BJ (cell line): ENCODE measurements around the gene CACNA2D2. TPM values are rescaled to one million over a fixed set of nuclear protein-coding genes. Genes with fewer than 3 reads are reported as not detected.

ENCODE experiments used
- CTCF ChIA-PET: fragments of 350-600 bp; formaldehyde crosslinking; extraction: SDS; loops from one replicate; lab custom pipeline; 2021; ENCODE audit warnings: antibody characterized with exemption, inconsistent platforms; lab: Yijun Ruan, JAX
- POLR2A ChIA-PET: fragments of 300-600 bp; sonication (Branson Sonifier 250); formaldehyde crosslinking; extraction: SDS; loops from one replicate; lab custom pipeline; 2021; ENCODE audit warnings: antibody characterized with exemption; lab: Charles Lee
- DNase-seq: peaks from one replicate; pipeline ENCODE4 v3.0.0-alpha.2; 2011; ENCODE audit warnings: low read depth
- H3K27me3 ChIP-seq: 2 replicates; pipeline ENCODE4 v1.6.0; 2011; ENCODE audit warnings: low read length; ENCODE audit not compliant: control insufficient read depth, insufficient read depth
- H3K36me3 ChIP-seq: 2 replicates; pipeline ENCODE4 v1.5.1; 2011; ENCODE audit warnings: low read length; ENCODE audit not compliant: control insufficient read depth, insufficient read depth
- H3K4me3 ChIP-seq: 2 replicates; pipeline ENCODE4 v1.5.1; 2011; ENCODE audit warnings: low read depth, mild to moderate bottlenecking, control low read depth, low read length
- polyA plus RNA-seq: library from polyadenylated mRNA; depleted of rRNA; stranded (reverse); fragments of >200 nt; gene quantifications from 2 replicates; pipeline ENCODE4 v1.2.3, GENCODE V29; 2011
- TF ChIP-seq, protein P1 (sequence below): IDR thresholded peaks from 2 replicates; pipeline ENCODE4 v1.5.1; 2011; ENCODE audit warnings: low read depth, mild to moderate bottlenecking, control low read depth, inconsistent platforms, low read length, moderate library complexity; ENCODE audit not compliant: insufficient read depth

Gene CACNA2D2
- polyA plus RNA-seq, 1 experiment: 0.11 TPM

DNA sequence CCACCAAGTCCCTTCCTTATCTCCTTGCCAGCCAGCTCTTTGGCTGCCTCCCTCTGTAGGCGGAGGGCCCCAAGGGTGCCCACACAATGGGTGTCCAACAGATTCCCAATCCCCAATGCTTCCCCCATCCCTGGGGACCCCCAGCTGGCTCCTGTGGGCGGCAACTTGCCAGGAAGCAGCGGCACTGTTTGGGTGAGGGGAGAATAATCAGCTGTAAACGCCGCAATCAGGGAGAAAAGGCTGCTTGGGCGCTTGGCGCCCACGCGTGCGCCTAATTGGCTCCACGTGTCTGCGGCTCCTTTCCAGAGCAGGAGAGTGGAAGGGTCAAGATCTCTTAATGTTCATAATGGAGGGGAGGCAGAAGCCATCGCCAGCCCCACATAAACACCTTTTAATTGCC, 76.2 kb downstream of the CACNA2D2 start:
- ChIA-PET POLR2A (no interaction called here), CTCF (interaction anchor here (1.2 kb wide), 1 partner anchor 15 kb away, joined by 3 read pairs; no protein-coding TSS in a partner anchor)
- peaks cover 3% of the 10 kb centered on the region; the same call in 1 of the 2 replicates for H3K27me3 ChIP-seq
- no peak for DNase-seq
- no peak overlapping the region for H3K4me3 ChIP-seq
- no peaks in the 10 kb centered on the region for H3K36me3 ChIP-seq
- TF ChIP-seq, protein P1, sequence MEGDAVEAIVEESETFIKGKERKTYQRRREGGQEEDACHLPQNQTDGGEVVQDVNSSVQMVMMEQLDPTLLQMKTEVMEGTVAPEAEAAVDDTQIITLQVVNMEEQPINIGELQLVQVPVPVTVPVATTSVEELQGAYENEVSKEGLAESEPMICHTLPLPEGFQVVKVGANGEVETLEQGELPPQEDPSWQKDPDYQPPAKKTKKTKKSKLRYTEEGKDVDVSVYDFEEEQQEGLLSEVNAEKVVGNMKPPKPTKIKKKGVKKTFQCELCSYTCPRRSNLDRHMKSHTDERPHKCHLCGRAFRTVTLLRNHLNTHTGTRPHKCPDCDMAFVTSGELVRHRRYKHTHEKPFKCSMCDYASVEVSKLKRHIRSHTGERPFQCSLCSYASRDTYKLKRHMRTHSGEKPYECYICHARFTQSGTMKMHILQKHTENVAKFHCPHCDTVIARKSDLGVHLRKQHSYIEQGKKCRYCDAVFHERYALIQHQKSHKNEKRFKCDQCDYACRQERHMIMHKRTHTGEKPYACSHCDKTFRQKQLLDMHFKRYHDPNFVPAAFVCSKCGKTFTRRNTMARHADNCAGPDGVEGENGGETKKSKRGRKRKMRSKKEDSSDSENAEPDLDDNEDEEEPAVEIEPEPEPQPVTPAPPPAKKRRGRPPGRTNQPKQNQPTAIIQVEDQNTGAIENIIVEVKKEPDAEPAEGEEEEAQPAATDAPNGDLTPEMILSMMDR: no peak

DNA sequence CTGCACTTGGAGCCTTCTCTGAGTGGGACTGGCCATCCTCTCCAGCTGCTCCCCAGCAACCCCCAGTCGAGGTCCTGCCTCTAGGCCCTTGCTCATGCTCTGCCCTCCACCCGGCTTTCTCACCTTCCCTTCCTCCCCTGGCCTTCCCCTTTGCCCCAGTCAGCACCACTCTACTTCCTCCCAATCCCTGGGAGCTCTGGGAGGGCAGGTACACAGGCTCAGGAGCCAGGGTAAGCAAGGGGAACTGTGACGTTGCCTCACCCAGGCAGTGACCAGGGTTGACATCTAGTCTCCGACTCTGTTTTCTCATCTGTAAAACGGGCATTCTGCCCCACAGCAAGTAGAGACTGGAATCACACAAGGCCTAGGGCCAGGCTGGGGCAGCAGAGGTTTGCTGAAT, 77.5 kb downstream of the CACNA2D2 start:
- POLR2A ChIA-PET: no interaction called here

DNA sequence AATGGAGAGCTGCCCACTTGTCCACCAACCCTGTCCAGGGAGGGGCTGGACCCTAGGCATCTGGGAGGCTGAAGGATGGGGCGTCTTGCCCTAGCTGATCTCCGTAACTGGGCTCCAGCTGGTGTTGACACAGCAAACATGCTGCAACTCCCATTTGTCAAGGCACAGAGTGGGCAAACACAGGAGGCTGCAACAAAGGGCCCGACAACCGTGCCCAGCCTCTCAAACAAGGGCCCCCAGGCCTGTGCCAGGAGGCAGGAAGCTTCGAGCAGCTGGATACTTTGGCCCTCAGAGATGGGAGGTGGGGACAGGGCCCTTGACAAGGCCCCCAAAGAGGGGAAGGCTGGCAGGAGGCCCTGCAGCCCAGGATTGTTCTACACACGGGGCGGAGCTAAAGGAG, 79.9 kb downstream of the CACNA2D2 start:
- TF ChIP-seq, protein P1: no peak
- no peak for DNase-seq
- POLR2A ChIA-PET: no interaction called here
- CTCF ChIA-PET: no interaction called here
- no peak overlapping the region for H3K4me3 ChIP-seq
- no peaks in the 10 kb centered on the region for H3K36me3 ChIP-seq
- peaks cover 2% of the 10 kb centered on the region; the same call in 1 of the 2 replicates for H3K27me3 ChIP-seq

More for the DNA sequence above, 77.5 kb downstream of the CACNA2D2 start:
- DNase-seq: no peak
- Histone ChIP-seq H3K4me3 (no peak overlapping the region), H3K36me3 (no peaks in the 10 kb centered on the region), H3K27me3 (peaks cover 3% of the 10 kb centered on the region; the same call in 1 of the 2 replicates)
- TF ChIP-seq, protein P1: no peak
- CTCF ChIA-PET: no interaction called here

DNA sequence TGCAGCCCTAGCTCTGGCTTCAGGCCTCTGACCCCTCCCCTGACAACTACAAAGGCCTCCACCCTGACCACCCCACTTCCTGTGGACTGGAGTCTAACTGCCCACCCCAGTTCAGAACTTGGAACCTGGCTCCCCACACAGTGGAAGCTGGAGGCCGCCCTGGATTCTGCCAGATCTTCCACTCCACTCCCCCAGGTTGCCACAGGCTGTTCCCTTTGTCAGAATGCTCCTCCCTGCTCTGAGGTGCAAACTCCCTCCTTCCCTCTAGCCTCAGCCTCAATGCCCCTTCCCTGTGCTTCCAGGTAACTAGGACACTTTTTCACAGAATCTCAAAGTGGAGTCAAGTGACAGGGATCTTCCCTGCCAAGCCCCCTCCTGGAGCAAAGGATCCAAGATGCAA, 81.3 kb downstream of the CACNA2D2 start:
- ChIA-PET CTCF (no interaction called here), POLR2A (no interaction called here)
- no peak for DNase-seq
- TF ChIP-seq, protein P1: no peak
- Histone ChIP-seq H3K36me3 (no peaks in the 10 kb centered on the region), H3K27me3 (peaks cover 5% of the 10 kb centered on the region), H3K4me3 (no peak overlapping the region)

DNA sequence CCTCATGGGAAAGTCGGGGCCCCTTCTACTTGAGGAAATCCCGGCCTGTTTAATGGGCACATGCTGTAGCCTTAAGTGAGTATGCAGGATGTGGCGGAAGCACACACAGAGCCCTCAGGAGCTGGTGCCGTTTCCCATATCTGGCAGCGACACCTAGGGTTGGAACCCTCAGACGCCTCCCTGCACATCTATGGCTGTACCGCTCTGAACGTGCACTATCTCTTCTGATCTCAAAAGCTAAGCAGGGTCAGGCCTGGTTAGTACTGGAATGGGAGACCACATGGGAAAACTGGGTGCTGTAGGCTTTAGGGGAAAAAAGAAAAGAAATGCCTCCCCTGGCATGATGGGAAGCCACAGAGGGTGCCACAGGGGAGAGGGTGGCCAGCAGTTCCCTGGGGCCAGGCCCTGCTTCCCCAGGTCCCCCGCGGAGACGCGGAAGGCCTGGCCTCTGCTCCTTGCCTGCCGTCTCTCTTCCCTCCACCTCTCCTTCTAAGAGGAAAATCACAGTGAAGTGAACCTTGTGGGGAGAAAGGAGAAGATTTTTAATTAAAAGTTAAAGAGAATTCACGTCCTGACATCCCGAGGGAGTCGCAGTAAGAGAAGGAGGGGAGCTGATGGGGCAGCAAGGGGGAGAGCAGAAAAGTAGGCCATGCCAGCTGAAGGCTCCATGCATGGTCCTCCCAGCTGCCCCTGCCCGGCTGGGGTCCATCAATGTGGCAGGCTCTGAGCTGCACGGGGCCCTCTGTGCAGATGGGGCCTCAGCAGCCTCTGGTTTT, 83.7 kb downstream of the CACNA2D2 start:
- TF ChIP-seq, protein P1: no peak
- CTCF ChIA-PET: interaction anchor here (0.7 kb wide), 1 partner anchor 15 kb away, joined by 3 read pairs; no protein-coding TSS in a partner anchor

More for the DNA sequence above, 83.7 kb downstream of the CACNA2D2 start:
- POLR2A ChIA-PET: no interaction called here
- no peak overlapping the region for H3K4me3 ChIP-seq
- peaks cover 4% of the 10 kb centered on the region; the same call in 1 of the 2 replicates for H3K27me3 ChIP-seq
- H3K36me3 ChIP-seq: no peaks in the 10 kb centered on the region
- no peak for DNase-seq
